Medulla oblongata (tissue), 1 donor: Measurements from ENCODE around the gene FTCD.

Source experiments
- DNase-seq: peaks from one replicate; pipeline ENCODE4 v3.0.0-alpha.2; 2015; ENCODE audit errors: extremely low spot score

Gene FTCD

GRCh38 chr21:46124083-46124925 lies 31.1 kb downstream of the FTCD start:
- DNase-seq: no peak

GRCh38 chr21:46122758-46123683 lies 32.4 kb downstream of the FTCD start:
- no peak for DNase-seq

- DNase-seq: no peak
Measured at GRCh38 chr21:46122237-46122671, 33.1 kb downstream of the FTCD start.

GRCh38 chr21:46121286-46122221 lies 33.8 kb downstream of the FTCD start:
- DNase-seq: no peak

GRCh38 chr21:46120301-46121285 lies 34.8 kb downstream of the FTCD start:
- DNase-seq: no peak

GRCh38 chr21:46119637-46120271 lies 35.6 kb downstream of the FTCD start:
- DNase-seq: no peak

GRCh38 chr21:46119144-46119636 lies 36.2 kb downstream of the FTCD start:
- DNase-seq: no peak

GRCh38 chr21:46118316-46119143 lies 36.8 kb downstream of the FTCD start:
- DNase-seq: no peak

GRCh38 chr21:46117586-46118315 lies 37.6 kb downstream of the FTCD start:
- no peak for DNase-seq

GRCh38 chr21:46116776-46117585 lies 38.4 kb downstream of the FTCD start:
- no peak for DNase-seq

GRCh38 chr21:46116189-46116775 lies 39.1 kb downstream of the FTCD start:
- DNase-seq: no peak

GRCh38 chr21:46115441-46116188 lies 39.8 kb downstream of the FTCD start:
- no peak for DNase-seq

GRCh38 chr21:46114963-46115362 lies 40.4 kb downstream of the FTCD start:
- DNase-seq: no peak

- no peak for DNase-seq
Measured at GRCh38 chr21:46113497-46114176, 41.7 kb downstream of the FTCD start.

GRCh38 chr21:46112725-46113215 lies 42.6 kb downstream of the FTCD start:
- no peak for DNase-seq
